Testis (tissue), 2 donors: ENCODE data around the gene PTGS1.

Experiments
- POLR2A ChIP-seq: fragments of 450-650 bp; IDR thresholded peaks from one replicate; pipeline ENCODE4 v1.6.1; 2017; ENCODE audit warnings: antibody characterized with exemption, mild to moderate bottlenecking, moderate library complexity
- TF ChIP-seq, protein P1 (sequence below), 3 experiments: fragments of 450-650 bp in 2 of 3; fragments of 200-600 bp in 1 of 3; sonication (generic) in 1 of 3; IDR thresholded peaks; one replicate each; pipeline ENCODE4 v1.5.1; 2016 to 2019; ENCODE audit warnings: antibody characterized with exemption in 3 of 3, mild to moderate bottlenecking in 2 of 3, moderate library complexity in 1 of 3

- TF ChIP-seq, protein P1, sequence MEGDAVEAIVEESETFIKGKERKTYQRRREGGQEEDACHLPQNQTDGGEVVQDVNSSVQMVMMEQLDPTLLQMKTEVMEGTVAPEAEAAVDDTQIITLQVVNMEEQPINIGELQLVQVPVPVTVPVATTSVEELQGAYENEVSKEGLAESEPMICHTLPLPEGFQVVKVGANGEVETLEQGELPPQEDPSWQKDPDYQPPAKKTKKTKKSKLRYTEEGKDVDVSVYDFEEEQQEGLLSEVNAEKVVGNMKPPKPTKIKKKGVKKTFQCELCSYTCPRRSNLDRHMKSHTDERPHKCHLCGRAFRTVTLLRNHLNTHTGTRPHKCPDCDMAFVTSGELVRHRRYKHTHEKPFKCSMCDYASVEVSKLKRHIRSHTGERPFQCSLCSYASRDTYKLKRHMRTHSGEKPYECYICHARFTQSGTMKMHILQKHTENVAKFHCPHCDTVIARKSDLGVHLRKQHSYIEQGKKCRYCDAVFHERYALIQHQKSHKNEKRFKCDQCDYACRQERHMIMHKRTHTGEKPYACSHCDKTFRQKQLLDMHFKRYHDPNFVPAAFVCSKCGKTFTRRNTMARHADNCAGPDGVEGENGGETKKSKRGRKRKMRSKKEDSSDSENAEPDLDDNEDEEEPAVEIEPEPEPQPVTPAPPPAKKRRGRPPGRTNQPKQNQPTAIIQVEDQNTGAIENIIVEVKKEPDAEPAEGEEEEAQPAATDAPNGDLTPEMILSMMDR (IDR thresholded peaks at IDR 0.05) = no peak
- no peak for TF ChIP-seq POLR2A
Observed at GRCh38 chr9:122389799-122390481, 19.1 kb downstream of the PTGS1 start.
